HG02678 (cell line): ENCODE data around the gene MS4A15.
"Not testable (repeated sequence)": the region's sequence is repeated elsewhere in the genome, so short reads cannot be mapped to it uniquely, and the experiment has no call there.

Experiments used
- ATAC-seq: cut with Tn5 transposase; IDR thresholded peaks from one replicate; pipeline ENCODE4 v1.9.1; 2021; ENCODE audit warnings: mild to moderate bottlenecking, moderate library complexity; ENCODE audit not compliant: unreplicated experiment

MS4A15 gene

DNA sequence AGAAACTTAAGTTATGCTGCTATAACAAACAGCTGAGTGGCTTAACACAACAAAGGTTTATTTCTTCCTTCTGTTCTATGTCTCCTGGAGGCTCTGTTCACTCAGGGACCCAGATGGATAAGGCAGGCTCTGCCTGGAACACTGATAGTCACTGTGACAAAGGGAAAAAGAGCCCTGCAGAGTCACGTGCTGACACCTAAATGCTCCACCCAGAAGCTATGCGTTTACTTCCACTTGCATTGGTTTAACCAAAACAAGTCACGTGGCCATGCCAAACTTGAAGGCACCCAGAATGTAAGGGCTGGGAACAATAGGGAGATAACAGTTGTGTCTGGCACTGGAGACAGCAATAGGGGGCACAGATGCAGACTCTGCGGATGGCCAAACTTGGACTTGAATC lies 3.4 kb upstream of the MS4A15 start:
- no peak for ATAC-seq

GRCh38 chr11:60754887-60755286 lies 1.8 kb upstream of the MS4A15 start:
- ATAC-seq: no peak

DNA sequence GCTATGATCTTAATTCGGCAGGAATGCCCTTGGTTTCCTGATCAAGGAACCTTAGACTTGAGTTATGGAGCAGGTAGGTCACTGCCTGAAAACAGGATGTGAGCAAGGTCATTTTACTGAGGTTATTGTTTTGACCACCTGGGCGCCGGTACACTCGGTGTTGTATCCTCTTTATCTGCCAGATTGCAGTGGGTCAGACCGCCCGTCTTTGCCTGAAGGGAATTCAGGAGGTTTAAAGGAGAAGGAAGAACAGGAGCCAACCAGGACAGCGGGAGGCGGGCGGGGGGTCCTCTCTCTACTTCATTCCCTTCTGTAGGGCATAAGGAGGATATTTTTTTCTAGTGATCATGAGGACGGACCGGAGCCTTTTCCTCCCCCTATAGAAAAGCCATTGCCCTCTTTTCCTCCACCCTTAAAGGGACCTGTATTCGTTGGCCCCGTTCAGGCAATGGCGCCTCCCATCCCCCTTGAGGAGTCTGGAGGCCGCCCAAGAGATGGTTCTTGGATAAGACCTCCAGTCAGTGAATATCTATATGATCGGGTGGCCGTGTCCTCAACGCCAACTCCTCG lies 649 bp downstream of the MS4A15 start:
- ATAC-seq: no peak

GRCh38 chr11:60758671-60759070 lies 2.0 kb downstream of the MS4A15 start:
- ATAC-seq: not testable (repeated sequence)

GRCh38 chr11:60759438-60760225 lies 3.0 kb downstream of the MS4A15 start:
- not testable (repeated sequence) for ATAC-seq

DNA sequence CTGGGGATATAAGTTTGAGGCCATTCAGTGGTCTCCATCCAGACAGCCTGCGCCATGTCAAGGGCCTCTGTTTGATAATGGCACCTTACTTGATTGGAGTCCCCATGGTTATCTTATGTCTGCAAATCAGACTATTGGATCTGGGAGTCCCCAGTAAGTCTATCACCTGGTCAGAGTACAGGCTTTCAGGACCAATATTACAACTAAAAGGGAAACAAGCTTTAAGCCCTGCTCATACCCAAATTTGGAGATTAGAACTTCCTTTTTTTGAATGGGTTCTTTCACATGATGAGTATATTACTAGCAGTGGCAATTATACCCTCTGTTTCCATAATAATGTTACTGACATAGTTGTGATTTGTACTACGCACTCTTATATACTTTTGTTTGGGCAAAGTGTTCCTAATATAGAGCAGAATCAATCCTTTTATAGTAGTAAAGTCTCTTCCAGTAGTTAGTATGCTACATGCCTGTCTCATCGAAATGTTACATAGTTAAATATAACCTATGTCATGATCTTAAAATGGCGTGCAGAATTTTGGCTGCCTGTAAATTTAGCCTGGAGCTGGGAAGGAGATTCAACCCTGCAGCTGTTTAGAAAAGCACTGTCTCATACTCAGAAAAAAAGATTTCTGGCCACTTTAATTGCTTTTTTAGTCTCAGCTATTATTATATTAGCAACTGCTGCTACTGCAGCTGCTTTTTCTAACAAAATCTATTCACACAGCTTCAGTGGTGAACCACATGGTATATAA lies 4.9 kb downstream of the MS4A15 start:
- peak; percentile 32 for ATAC-seq

- peak; percentile 68 for ATAC-seq
These were observed 6.4 kb downstream of the MS4A15 start for GRCh38 chr11:60762851-60763691.

GRCh38 chr11:60763692-60764369 lies 7.2 kb downstream of the MS4A15 start:
- peak; percentile 24 for ATAC-seq

DNA sequence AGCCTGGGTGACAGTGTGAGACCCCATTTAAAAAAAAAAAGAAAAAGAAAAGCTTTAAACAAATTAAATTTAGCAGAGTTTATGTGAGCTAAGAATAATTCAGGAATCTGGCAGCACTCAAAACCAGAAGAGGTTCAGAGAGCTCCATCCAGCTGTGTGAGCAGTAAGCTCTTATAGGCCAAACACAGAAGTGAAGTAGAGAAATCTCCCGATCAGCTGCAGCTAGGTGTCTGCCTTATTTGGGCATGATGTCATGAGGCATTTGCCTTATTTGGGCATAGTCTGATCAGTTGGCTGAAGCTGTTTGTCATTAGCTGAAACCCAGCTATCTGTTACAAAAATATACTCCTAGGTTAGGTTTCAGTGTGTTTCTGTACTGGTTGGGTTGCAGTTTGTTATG lies 8.2 kb downstream of the MS4A15 start:
- peak; percentile 37 for ATAC-seq

- no peak for ATAC-seq
These were observed 8.7 kb downstream of the MS4A15 start for GRCh38 chr11:60765355-60765754.

- ATAC-seq: no peak
These were observed 9.9 kb downstream of the MS4A15 start for GRCh38 chr11:60766547-60766946.

DNA sequence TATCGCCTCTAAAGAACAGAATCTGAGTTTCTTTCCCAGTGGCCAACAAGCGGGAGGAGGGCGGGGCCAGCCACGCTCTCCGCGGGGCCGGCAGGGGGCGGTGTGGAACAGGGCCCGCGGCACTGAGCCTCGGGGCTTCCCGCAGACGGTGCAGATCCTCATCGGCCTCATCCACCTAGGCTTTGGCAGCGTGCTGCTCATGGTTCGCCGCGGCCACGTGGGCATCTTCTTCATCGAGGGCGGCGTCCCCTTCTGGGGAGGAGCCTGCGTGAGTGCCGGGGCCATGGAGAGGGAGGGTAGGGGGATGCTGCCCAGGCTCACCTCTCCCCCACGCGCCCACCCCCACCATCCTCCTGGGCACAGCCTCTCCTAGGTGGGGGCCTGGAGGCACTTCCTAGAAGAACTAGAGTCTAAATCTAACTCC lies 10.7 kb downstream of the MS4A15 start:
- ATAC-seq: no peak

GRCh38 chr11:60768202-60768601 lies 11.5 kb downstream of the MS4A15 start:
- ATAC-seq: no peak

DNA sequence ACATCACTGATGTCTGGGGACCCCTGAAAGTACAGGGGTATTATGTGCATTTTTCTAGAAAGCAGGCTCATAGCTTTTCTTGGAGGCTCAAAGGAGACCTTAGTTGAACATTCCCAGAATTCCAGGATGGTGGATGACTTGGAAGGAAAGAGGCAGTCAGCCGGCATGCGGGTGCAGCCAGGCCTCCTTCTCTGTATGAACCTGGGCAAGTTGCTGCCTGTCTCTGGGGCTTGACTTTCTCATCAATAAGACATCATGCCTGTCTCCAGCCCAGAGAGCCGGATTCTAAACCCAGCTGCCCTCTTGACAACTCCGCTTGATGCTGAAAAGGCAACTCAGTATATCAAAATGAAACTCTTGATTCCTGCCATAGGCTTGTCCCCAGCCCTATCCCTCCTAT lies 12.6 kb downstream of the MS4A15 start:
- no peak for ATAC-seq

DNA sequence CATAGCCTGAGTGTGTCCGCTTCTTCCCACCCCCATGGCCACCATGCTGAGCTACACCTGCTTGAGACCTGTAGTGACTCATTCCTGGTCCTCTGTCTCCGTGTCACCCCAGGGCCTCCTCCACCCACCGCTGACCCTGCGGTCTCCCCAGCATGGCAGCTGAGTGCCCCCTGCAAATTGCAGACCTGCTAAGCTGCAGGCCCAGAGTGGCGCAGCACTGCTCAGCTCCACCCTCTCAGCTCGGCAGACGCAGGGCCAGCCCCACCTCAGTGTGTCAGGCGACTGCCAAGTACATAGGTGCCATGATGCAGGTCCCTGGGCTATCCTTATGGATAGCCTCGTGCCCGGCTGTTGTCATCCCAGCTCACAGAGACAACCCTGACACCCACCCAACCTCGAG lies 13.1 kb downstream of the MS4A15 start:
- ATAC-seq: no peak

DNA sequence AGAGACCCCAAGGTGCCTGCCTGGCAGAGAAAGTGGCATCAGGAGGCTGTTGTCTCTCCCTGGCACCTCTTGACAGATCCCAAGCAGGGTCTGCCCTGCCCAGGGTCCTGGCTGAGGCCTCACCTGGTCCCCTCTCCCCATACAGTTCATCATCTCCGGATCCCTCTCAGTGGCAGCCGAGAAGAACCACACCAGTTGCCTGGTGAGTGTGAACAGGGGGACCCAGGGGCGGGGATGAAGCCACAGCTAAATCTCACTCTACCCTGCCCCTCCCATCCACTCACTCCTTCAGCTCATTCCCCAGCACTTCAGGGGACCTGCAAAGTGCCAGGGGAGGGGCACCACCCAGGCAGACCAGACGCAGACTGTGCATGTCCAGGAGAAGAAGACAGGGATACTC lies 14.5 kb downstream of the MS4A15 start:
- no peak for ATAC-seq

DNA sequence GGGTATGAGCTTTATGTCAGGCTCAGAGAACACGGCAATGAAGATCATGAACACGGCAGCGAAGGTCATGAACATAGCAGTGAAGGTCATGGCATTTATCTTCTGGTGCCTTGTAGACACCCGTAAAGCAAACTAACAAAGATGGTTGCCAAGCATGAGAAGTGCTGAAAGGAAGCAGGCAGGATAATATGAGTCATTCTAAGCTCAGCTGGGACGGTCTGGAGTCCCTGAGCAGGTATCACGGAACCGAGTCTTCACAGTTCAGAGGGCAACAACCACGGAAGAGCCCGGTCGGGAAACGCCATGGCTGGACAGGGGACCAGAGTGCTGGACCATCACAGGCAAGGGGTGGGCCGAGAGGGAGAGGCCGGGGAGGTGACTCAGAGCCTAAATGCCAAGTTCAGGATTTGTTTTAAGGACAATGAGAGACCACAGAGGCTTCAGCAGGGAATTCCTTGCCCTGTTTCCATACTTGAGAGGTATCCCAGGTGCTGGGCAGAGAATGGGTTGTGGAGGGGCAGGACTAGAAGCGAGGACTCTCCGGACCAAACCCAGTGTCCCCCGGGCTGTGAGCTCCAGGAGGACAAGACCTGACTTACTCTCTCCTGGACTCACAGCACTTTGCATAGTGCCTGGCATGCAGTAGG lies 15.3 kb downstream of the MS4A15 start:
- ATAC-seq: no peak

GRCh38 chr11:60772666-60773065 lies 16.0 kb downstream of the MS4A15 start:
- ATAC-seq: no peak

- no peak for ATAC-seq
These were observed 18.1 kb downstream of the MS4A15 start for GRCh38 chr11:60774726-60775125.

DNA sequence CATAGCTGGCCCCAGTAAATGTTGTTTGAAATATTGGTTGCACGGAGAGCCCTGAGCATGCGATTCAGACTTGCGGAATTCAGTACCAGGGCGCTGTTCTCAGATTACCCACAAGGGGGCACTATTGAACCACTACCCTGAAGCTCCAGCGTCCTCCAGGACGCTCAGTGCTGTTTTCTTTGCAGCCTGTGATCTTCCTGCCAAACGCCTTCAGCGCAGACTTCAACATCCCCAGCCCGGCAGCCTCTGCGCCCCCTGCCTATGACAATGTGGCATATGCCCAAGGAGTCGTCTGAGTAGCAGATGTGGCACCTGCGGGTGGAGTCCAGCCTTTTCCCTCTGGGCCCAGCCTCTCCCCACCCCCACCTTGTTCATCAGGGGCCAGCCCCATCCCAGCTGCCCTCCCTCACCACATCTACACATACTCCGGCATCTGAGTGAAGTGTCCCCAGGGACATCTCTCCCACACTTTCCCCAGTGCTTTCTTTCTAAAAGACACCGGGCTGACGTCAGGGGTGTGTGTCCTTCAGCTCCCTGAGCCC lies 18.8 kb downstream of the MS4A15 start:
- ATAC-seq: peak; percentile 83
